ENCODE measurements around the gene NXF2. TPM values are rescaled to one million over a fixed set of nuclear protein-coding genes. Genes with fewer than 3 reads are reported as not detected.

NXF2 gene
- total RNA-seq, 1 donor, result not detected

Other genes with a start within 250 kb of the NXF2 start
- gene TCEAL2, start 121.5 kb upstream of the NXF2 start, total RNA-seq, result not detected in 2 replicates
- not detected in 2 replicates for gene TCEAL6, start 104.7 kb upstream of the NXF2 start, total RNA-seq
- gene BEX5, start 91.2 kb upstream of the NXF2 start, total RNA-seq, result not detected in 2 replicates
- gene TCP11X1, start 31.9 kb upstream of the NXF2 start, total RNA-seq, result not detected in 2 replicates
- gene NXF2B, start 192.8 kb downstream of the NXF2 start, total RNA-seq, result not detected in 2 replicates
- not detected in 2 replicates for gene TCP11X2, start 224.6 kb downstream of the NXF2 start, total RNA-seq

Data from osteoblast (primary cell).